NCI-H2196 treated with DMSO at 0.1 percent for 48 hours (cell line): Measurements from ENCODE around the gene MEN1.

Experiments used
- DNase-seq: peaks from one replicate; lab custom pipeline; 2025; ENCODE audit not compliant: unreplicated experiment; lab: John Stamatoyannopoulos, UW

The MEN1 gene

DNA sequence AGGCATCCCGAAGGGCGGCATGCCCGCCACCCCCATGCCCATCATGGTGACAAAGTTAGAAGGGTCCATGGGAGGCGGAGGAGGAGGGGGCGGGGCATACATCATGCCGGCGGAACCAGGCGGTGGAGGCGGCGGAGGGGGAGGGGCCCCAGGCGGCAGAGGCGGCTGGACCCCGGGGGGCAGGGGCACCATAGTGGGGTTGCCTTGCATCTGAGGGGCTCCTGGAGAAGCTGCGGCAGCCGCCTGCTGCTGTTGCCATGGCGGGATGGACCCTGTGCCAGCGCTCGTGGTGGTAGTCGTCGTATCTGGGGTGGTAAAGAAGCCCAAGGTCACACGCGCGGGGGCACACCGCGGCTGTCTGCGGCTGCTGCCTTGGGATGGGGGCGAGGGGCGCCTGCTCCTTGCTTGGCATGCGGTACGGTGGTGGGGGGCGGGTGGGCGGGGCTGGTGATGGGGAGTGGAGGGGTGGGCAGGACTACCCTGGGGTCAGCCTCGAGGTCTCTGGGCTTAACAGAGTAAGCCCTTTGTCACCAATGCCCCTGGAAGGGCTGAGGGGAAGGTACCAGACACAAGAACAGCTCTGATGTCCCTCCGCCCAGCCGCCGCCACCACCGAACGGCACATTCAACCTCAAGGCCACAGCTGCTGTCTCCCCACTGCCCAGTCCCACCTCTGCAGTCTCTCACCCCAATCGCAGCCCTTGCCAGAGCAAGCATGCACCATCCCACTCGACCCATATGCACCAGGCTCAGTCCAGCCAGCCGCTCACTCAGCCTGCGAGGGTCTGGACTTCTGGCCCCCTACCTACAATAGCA is 44.3 kb downstream of the MEN1 start:
- DNase-seq = no peak

DNA sequence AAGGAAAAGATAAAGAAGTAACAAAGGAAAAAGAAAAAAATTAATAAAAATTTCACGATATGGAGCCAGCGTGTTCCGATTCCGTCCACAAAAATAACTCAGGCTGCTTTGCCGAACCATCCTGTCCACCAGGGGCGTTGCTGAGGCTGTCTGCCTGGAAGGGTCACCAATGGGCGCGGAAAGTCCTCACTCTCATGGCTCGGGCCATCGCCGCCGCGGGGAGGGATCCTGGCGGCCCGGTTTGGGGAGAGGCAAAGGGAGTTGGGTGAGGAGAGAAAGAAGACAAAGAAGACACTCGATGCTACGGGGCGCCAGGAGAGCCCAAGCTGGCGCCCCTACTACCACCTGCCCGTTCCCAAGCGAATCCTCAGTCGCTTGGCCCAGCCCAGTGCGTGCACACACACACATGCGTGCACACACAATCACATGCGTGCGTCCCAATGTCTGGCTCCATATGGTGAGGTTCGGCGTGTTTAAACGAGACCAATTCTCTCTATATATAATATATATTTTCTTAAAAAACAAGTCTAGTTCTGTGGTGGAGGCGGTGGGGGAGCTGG is 45.0 kb downstream of the MEN1 start:
- no peak for DNase-seq

DNA sequence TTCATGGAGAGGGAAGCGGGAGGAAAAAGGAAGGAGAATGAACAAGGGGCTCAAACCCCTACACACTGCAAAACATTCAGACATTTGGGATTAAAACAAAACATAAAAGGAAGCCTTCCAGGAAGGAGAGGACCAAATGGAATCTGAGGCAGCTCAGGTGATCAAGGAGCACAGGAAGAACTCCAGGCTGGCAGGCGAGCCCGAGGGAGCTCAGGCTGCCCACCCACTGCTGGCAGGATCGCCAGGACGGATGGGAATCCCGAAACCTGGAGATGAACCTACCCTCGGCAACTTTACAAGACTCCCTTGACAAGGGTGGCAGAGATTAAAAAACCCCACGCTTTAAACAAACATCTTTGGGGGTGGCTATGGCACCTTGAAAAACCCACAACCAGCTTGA is 45.6 kb downstream of the MEN1 start:
- DNase-seq = no peak

DNA sequence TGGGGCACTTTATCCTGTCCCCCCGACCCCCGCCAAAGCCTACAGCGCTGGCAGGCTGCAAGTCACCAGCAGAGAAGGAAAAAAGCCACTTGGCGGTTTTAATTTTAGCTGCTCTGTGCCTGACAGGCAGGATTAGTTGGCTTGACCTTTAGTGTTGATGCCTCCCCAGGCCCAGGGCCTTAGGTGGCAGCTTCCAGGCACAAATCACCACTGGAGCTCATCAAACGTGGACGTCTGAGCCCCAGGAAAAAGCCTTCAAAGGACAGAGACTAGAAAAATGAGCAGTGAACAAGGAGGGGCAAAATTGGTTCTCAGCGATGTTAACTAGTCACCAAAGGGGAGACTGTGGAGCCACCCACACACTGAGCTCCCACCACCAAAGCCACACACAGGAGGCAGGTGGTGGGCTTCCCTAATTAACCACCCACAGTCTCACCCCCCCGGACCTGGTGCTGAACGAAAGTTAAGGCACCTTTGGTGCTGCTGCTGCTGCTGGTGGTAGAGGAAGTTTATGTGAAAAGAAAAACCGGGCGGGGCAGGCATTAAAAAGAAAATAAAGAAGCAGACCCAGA is 46.2 kb downstream of the MEN1 start:
- DNase-seq = no peak

DNA sequence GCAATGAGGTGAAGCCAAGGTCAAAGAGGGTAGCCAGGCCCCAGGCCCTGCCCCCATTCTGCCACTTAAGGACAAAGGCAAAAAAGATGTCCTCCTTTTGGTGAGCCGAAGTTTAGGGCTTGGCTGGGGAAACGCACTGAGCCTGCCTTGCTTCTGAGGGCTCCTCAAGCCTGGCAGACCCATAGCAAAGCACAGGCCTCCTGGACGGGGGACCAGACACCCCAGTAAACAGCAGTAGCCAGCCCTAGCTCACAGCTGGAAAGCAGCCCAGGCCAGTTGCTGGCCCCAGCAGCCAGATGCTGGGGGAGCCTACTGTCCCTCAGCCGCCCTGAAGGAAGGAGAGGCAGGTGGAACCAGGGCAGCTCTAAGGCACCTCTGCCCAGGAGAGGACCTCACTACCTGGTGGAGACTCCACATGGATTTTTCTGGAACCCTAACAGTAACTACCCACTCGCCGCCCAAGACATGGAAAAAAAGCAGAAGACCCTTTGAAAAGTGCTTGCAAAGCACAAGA is 46.8 kb downstream of the MEN1 start:
- DNase-seq = no peak

DNA sequence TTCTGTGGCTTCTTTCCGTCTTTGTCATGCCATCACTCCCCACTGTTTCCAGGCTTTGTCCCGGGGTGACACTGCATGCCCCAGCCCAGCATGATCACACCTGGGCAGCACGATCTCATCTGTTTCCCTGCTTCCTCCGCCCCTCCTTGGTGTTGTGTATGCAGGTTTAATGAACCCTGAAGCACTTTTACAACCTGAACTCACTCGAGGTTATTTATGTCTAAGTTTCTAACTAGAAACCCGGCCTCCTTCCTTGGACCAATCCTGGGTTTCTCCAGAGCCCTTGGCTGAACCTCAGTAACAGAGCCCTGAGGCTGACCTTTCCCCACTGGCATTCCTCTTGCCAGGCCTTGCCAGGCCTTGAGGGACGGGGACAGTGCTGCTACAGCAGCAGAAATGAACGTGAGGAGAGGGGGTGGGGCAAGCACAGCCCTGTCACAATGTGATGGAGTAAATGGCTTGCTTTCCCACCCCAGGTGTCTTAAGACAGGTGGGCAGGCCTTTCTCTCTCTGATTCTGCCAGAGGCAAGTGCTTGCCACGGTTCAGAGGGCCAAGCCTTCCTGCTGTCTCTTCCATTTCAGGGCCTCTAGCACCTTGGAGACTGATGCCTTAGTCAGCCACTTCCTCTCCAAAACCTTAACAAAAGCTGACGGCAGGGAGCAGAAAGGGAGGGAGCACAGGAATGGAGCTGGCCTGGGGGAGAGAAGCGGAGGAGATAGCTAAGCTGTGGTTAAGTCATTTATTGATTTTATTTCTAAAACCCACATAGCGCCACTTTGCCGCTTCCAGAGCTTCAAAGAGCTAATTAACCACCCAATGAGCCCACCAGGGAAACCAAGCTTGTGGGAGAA is 47.5 kb downstream of the MEN1 start:
- no peak for DNase-seq

DNA sequence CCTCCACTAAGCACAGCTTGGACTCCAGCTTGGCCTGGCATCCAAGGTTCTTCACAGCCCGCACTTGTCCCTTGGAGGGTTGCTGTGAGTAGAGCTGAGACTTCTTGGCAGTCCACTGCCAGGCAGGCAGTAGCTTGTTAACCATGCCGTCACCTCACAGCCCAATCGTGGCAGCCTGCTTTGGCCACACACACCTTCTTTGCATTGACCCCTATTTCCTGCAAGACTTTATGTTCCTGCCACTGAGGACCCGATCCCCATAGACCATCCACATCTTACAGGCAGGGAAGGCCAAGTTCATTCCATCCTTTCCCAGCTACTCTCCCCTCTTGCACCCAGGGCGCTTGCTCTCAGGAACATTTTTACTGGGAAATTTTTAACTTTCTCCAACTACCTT is 48.1 kb downstream of the MEN1 start:
- no peak for DNase-seq

DNA sequence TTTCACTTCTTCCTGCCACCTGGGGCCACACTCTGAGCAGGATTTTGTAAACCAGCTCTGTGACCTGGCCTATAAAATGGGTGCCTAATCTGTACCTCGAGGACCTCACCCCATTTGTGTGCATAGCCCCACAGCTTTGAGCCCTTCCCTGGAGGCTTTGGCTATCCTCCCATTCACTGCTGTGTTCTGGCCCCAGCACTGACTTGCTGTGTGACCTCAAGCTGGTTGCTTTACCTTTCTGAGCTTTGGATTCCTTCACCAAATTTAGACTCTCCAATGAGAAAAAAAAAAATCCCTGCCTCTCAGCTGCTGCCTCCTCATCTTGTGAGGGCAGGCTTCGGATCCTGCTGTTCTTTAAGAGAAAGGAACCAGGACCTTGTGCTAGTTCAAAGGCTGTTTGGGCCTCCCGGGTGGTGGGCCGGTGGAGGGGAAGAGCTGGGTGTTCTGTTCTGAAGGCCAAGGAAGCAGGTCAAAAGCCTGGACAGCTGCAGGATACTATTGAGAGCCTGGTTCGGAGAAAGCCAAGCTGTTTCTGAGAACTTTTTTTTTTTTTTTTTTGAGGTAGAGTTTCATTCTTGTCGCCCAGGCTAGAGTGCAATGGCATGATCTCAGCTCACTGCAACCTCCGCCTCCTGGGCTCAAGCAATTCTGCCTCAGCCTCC is 49.5 kb downstream of the MEN1 start:
- DNase-seq = no peak

DNA sequence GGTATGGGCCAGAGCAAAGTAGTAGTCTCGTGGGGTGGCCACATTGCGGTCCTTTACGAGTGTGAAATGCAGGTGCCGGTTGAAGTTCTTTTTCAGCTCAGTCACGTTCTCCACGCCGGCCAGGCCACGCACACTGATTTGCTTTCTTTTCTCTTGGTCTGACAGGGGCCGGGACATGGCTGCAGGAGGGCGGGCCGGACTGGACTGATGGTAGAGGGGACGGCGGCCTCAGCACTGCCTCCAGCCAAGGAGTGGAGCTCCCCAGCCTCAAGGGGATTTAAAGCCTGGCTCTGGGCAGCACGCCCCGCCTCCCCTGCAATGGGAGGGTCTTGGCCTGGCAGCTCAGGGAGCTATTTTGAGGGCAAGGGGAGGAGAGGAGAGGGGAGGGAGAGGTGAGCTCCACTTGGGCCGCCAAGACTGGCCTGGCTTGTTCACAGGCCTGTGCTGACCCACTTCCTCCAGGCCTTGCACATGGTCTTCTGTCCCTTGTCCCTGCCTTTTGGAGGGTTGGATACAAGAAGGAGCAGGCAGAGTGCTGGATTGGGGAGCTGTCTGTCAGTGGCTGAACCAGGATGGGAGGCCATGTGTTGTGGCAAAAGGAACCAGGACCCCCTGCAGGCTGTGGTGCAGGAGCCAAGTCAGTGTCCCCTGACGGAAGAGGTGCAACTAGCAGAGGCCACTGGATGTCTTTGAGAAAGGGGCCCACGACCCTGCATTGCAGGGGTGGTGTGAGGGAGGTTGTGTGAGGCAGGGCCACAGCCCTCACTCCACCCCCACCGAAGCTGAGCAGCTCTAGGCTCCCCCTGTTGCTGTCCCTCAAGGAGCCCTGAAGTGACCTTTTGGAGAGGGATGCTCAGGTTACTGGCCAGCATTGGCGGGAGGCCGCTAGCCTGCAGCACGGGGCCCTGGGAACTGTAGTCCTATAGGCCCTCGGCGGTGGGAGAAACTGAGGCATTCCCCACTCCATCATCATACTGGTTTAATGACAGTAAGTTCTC is 50.3 kb downstream of the MEN1 start, which contains the start of gene PYGM:
TSS of gene PYGM (minus strand) at position 253 of the 998 bp plus-strand sequence. CDS start at position 177, 76 bp downstream.
- no peak for DNase-seq

DNA sequence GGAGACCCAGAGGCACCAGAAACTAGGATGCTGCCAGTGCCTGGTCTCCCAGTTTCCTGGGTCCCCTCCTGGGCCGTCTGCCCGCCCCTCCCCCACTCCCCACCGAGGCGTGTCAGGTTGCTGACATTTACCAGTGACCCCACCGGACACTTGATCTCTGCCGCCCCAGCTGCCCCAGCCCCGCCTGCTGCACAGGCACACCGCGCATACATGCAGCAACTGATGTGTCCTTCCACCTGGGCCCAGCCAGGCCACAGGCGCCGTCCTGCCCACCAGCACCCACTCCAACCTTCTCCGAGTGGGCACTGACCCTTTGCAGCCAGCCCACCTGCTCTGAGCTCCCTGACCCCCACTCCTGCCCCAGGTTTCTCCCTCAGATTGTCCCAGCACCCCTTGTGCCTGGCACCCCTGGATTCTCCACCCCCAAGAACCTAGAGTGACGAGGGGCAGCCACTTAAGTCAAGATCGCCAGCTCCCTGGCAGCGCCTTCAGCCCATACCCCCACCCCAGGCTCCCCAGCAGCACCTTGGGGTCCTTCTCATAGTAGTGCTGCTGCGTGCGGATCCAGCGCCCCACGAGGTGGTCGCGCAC is 51.1 kb downstream of the MEN1 start:
- DNase-seq = no peak

DNA sequence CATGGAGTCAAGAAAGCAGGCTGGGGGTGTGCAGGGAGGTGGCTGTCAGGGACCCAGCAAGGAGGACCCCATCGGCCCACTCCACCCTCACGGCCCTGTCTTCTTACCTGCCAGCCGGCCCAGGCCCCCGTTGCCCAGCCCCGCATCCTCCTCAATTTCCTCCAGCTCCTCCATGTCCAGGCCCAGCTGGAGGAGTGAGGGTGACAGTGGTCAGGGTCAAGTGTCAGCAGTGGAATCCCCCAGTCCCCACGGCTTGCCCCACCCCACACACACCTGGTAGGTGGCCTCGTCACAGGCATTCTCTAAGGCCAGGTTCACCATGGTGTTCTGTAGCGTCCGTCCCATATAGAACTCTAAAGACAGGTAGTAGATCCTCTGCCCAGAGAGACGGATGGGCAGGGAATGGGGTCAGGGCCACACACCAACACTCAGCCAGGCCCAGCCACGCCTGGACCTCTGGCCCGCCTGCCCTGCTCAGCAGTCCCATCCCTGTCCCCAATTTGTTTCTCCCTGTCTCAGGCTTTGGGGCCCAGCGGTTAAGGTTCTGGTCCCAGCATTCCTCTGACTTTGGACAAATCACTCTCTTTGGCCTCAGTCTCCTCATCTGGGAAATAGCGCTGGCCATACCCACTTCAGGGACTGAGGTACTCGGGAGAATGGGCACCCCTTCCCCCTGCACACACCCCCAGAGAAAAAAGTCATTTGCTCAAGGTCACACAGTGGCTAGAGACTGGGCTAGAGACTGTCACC is 51.8 kb downstream of the MEN1 start:
- DNase-seq = no peak

DNA sequence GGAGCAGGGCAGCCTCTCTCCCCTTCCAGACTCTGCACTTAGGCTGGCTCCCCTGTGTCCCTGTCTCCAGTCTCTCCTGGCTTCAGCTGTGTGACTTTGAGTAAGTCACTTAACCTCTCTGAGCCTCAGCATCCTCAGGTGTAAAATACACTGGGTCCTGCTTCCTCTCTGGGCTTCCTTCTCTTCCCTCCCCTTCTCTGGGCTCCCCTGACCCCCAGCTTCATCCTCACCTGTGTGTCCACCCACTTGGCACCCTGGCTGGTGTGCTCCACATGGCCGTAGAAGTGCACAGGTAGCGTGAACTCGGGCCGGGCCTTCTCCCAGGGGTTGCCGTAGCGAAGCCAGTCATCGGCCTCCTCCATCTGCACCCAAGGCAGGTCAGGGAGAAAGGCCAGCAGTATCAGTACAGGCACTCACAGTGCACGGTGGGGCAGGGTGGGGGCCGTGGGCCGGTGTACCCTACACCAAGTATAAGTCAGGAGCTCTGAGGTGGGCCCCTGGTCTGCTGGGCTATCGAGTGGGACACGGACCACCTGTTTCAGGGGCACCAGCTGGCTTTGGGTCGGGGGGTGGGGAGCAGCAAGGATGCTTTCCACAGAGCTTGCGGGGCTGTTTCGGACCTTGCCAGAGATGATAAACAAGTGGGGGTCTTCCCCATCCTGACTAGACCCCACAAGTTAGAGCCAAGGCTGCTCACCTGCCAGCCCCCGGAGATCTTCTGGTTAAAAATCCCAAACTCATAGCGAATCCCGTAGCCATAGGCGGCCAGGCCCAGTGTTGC is 52.6 kb downstream of the MEN1 start:
- DNase-seq = no peak

DNA sequence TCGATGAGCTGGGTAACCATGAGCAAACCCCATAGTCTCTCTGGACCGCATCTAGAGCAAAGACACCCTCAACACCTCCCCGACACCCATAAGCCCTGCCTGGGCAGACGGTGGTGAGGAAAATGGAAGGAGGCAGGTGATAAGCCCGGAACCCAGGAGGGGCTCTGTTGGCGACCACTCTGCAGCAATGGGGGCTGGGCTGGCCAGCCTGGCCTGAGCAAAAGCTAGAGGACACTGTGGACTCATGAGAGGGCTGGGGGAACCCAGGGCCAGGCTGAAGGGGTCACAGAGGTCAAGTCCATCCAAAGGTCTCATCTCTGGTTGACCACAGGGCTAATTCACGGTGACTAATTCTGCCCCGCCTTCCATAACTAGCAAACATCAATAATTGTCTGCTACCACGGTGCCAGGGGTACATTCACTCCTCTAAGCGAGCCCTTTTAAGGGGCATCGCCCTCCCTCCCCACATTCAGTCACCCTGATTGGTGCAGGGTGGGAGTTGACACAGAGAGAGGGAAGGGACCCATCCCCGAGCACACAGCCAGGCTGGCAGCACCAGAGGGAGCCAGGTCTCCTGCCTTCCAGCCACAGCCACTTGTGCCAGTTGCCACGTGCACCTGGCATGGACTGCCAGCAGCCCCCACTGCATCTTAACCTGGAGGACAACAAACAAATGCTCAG is 54.5 kb downstream of the MEN1 start:
- DNase-seq = no peak

DNA sequence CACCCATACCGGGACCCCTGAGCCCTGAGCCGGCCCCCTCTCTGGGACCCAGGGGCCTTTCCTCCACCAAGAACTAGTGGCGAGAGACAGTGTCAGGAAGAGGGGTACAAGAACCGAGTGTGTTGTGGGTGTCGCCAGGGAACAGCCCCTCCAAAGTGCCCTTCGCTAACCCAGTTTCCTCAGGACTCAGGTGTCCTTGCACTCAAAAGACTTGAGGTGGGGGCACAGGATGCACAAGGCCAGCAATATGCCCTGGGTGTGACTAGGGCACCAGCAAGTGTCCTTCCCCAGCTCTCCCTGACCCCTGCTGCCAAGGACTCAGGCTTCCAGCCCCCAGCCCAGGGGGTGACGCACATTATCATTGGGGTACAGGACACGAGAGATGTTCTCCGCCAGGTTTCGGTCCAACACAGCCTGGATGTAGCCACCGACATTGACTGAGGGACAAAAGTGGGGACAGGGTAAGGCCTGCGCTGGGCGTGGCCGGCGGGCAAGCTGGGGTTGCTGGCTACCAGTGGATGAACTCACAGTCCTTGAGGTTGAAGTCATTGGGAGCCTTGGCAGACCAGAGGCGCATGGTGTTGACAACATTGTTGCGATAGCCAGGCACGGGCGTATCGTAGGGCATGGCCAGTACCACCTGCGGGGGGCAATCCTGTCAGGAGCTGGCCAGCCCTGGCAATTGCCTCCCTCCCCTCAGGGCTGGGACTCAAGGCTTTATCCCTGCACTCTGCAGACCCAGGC is 55.3 kb downstream of the MEN1 start:
- no peak for DNase-seq

DNA sequence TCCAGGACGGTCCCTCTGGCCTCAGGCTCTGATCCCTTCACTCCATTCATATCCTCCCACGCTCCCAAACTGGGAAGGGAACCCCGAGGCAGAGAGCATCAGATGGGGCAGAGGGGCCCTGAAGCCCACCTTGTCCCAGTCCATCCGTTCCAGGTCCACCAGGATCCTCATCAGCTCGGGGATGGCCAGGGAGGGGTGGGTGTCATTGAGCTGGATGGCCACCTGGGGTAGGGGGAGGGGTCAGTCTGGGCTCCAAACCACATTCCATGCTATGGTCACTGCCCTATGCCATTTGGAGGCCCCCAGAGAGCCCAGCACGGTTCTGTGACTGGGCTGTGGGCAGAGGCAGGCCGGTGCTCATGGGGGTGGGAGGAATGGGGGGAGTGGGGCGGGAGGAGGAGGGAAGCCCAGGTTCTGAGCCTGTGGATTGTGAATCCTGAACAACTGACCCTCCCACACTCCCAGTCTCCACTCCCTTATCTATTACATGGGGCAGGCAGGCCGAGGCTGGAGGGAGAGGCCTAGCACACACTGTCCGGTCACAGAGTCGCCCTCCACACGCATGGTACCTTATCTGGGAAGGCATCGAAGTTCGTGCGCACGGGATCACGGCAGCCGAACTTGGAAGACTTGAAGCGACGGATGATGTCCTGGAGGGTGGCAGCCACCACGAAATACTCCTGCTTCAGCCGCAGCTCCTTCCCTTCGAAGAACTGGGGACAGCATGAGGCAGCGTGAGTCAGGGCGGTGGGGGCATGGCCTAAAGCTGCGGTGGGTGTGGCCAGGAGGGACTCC is 56.0 kb downstream of the MEN1 start:
- no peak for DNase-seq
